B cell (primary cell): ENCODE measurements around the gene NOP16.

Source experiments
- EZH2 ChIP-seq: IDR thresholded peaks from 2 replicates; pipeline ENCODE4 v1.6.1; 2012; ENCODE audit warnings: borderline replicate concordance, low read depth, mild to moderate bottlenecking, moderate library complexity, low read length; ENCODE audit not compliant: insufficient read depth, poor library complexity, severe bottlenecking
- TF ChIP-seq, protein P1 (sequence below): fragments of 200-600 bp; IDR thresholded peaks from one replicate; pipeline ENCODE4 v1.8.0; 2022; ENCODE audit warnings: antibody characterized with exemption, mild to moderate bottlenecking

DNA sequence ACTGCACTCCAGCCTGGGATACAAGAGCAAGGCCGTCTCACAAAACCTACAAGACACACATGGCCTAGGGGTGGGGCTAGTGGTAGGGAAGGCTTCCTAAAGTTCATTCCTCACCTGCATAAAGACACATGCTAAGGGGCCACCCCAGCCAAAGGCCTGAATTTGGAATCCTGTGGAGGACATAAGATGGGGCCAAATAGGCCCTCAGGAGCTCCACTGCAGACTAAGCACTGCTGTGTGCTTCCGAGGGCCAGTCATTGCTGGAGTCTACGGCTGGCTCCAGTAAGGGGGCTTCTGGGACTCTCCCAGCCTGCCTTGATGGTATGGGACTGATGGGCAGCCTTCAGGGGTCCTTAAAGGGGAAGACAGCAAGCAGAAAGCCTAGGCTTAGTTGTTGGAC, 5.7 kb downstream of the NOP16 start:
- TF ChIP-seq, protein P1, sequence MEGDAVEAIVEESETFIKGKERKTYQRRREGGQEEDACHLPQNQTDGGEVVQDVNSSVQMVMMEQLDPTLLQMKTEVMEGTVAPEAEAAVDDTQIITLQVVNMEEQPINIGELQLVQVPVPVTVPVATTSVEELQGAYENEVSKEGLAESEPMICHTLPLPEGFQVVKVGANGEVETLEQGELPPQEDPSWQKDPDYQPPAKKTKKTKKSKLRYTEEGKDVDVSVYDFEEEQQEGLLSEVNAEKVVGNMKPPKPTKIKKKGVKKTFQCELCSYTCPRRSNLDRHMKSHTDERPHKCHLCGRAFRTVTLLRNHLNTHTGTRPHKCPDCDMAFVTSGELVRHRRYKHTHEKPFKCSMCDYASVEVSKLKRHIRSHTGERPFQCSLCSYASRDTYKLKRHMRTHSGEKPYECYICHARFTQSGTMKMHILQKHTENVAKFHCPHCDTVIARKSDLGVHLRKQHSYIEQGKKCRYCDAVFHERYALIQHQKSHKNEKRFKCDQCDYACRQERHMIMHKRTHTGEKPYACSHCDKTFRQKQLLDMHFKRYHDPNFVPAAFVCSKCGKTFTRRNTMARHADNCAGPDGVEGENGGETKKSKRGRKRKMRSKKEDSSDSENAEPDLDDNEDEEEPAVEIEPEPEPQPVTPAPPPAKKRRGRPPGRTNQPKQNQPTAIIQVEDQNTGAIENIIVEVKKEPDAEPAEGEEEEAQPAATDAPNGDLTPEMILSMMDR, result no peak
- TF ChIP-seq EZH2, result no peak
